ENCODE measurements around the gene GADD45B. TPM values are rescaled to one million over a fixed set of nuclear protein-coding genes. Genes with fewer than 3 reads are reported as not detected.
"Not testable (repeated sequence)": the region's sequence is repeated elsewhere in the genome, so short reads cannot be mapped to it uniquely, and the experiment has no call there.

Gene GADD45B
- total RNA-seq, 6 experiments from 2014 or later, result 39.0 to 176 (median 127) TPM

DNA sequence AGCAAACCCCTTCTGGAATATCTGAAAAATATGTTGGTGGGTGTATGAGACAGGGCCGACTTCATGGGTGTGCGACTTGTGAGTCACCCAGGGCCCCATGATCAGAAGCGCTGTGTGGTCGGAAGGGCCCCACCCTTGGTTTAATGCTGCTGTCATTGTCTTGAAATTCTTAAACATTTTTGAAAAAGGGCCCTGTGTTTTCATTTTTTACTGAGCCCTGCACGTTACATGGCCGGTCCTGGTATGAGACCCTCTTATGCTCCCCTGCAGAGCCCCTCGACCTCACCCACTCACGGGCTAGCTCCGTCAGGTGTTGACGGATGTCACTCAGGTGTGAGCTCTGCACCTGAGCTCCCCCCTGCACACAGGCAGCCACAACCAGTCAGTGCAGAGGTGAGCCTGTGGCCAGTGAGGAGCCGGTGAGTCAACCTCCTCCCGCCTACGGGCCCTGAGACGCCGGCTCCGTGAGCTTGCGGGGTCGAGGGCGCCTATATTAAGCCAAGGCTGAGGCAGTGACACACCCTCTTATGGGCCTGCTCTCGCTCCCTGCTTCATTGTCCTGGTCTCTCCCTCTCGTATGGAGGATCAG, 27.7 kb downstream of the GADD45B start:
- Histone ChIP-seq H3K4me1 (peaks cover 0 to 6% (median 1%) of the 10 kb centered on the region in 4 donors), H3K9me3 (no peaks in the 10 kb centered on the region), H3K27ac (no peak overlapping the region), H3K36me3 (no peaks in the 10 kb centered on the region), H3K27me3 (no peaks in the 10 kb centered on the region), H3K4me3 (no peak overlapping the region)
- DNase-seq (no peak), ATAC-seq (peak in 1 of 4 donors; percentile 6)
- TF ChIP-seq, protein P1, sequence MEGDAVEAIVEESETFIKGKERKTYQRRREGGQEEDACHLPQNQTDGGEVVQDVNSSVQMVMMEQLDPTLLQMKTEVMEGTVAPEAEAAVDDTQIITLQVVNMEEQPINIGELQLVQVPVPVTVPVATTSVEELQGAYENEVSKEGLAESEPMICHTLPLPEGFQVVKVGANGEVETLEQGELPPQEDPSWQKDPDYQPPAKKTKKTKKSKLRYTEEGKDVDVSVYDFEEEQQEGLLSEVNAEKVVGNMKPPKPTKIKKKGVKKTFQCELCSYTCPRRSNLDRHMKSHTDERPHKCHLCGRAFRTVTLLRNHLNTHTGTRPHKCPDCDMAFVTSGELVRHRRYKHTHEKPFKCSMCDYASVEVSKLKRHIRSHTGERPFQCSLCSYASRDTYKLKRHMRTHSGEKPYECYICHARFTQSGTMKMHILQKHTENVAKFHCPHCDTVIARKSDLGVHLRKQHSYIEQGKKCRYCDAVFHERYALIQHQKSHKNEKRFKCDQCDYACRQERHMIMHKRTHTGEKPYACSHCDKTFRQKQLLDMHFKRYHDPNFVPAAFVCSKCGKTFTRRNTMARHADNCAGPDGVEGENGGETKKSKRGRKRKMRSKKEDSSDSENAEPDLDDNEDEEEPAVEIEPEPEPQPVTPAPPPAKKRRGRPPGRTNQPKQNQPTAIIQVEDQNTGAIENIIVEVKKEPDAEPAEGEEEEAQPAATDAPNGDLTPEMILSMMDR (IDR thresholded peaks at IDR 0.05), result no peak
- no peak for TF ChIP-seq POLR2A (IDR thresholded peaks at IDR 0.05)
- intact Hi-C loops (cut with DNase I), result no loop called here
- WGBS (ENCODE audit: insufficient coverage, low coverage, low lambda C conversion rate, missing lambda C conversion rate), result 54% methylated on average over 16 of the region's 21 CpGs

DNA sequence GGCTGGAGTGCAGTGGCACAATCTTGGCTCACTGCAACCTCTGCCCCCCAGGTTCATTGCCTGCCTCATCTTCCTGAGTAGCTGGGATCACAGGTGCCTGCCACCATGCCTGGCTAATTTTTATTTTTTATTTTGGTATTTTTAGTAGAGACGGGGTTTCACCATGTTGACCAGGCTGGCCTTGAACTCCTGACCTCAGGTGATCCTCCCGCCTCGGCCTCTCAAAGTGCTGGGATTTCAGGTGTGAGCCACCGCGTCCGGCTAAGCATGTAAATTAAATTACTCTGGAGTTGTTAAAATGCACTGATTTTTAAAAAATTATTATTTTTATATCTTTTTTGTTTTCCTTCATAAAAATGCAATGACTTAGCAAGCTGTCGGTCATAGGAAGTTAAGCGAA, 30.7 kb downstream of the GADD45B start:
- H3K9me3 ChIP-seq; DNase-seq; H3K4me1 ChIP-seq; H3K36me3 ChIP-seq; intact Hi-C loops (cut with DNase I); H3K27me3 ChIP-seq: not testable (repeated sequence)
- H3K27ac ChIP-seq, result peak overlapping the region; percentile 21 to 75 (median 34)
- WGBS (ENCODE audit: insufficient coverage, low coverage, low lambda C conversion rate, missing lambda C conversion rate), result 35% methylated on average over 8 of the region's 8 CpGs
- peak overlapping the region in 1 of 3 donors; percentile 24 for H3K4me3 ChIP-seq
- peak in 1 of 4 donors; percentile 4 for ATAC-seq

- intact Hi-C loops (cut with DNase I), result no loop called here
- no peaks in the 10 kb centered on the region for H3K9me3 ChIP-seq
- DNase-seq (peak; percentile 57 to 80 (median 77)), ATAC-seq (peak; percentile 96 to 98 (median 97))
- H3K36me3 ChIP-seq, result no peaks in the 10 kb centered on the region
- no peaks in the 10 kb centered on the region for H3K27me3 ChIP-seq
- H3K4me3 ChIP-seq, result peak overlapping the region in 1 of 3 donors; percentile 24
- WGBS (ENCODE audit: insufficient coverage, low coverage, low lambda C conversion rate, missing lambda C conversion rate), result 7% methylated on average over 8 of the region's 12 CpGs
- TF ChIP-seq, protein P1 (IDR thresholded peaks at IDR 0.05), result no peak
- peak; percentile 62 for TF ChIP-seq POLR2A (IDR thresholded peaks at IDR 0.05)
- peak overlapping the region; percentile 21 to 75 (median 34) for H3K27ac ChIP-seq
- peaks cover 0 to 6% (median 1%) of the 10 kb centered on the region in 4 donors for H3K4me1 ChIP-seq
These were observed 31.2 kb downstream of the GADD45B start for GRCh38 chr19:2507109-2507508.

DNA sequence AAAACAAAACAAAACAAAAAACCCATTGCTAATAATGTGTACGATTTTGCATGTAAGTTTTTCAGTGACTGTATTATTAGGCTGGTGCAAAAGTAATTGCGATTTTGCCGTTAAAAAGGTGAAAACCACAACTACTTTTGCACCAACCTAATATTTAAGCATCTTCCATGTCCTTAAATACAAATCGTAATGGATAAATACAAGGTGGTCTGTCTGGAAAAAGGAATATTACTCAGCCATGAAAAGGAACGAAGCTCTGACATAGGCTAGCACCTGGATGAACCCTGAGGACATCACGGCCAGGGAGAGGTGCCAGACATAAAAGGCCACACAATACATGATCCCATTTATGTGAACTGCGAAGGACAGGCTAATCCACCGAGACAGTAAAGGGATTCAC, 33.2 kb downstream of the GADD45B start:
- DNase-seq, result no peak
- intact Hi-C loops (cut with DNase I), result no loop called here
- H3K27me3 ChIP-seq, result no peaks in the 10 kb centered on the region
- peaks cover 0 to 6% (median 1%) of the 10 kb centered on the region in 4 donors for H3K4me1 ChIP-seq
- H3K4me3 ChIP-seq, result no peak overlapping the region
- H3K9me3 ChIP-seq, result no peaks in the 10 kb centered on the region
- TF ChIP-seq, protein P1 (IDR thresholded peaks at IDR 0.05), result no peak
- no peak for TF ChIP-seq POLR2A (IDR thresholded peaks at IDR 0.05)
- ATAC-seq, result no peak
- 85% methylated on average over 6 of the region's 8 CpGs for WGBS (ENCODE audit: insufficient coverage, low coverage, low lambda C conversion rate, missing lambda C conversion rate)
- H3K36me3 ChIP-seq, result no peaks in the 10 kb centered on the region
- H3K27ac ChIP-seq, result no peak overlapping the region

DNA sequence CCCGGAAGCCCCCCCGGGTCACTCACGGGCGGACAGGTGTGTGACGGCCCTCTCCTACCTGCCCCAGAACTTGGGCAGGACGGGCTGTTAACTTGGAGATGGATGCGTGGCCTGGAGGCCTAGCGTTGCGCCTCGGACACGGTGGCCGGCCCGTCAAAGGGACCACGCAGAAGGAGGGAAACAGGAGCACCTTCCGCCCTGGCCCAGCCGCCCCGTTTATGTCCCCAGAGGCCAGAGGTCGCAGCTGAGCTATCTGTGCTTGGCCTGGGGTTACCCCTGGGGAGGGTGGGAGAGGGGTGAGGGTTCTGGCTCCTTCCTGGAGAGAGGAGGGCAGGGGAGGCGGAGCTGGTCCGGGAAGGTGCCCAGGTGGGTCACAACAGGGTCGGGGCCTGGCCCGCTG, 35.6 kb downstream of the GADD45B start:
- Histone ChIP-seq H3K4me3 (no peak overlapping the region), H3K27ac (no peak overlapping the region), H3K4me1 (peaks cover 0 to 5% (median 1%) of the 10 kb centered on the region in 4 donors), H3K27me3 (no peaks in the 10 kb centered on the region), H3K36me3 (no peaks in the 10 kb centered on the region), H3K9me3 (no peaks in the 10 kb centered on the region)
- 68% methylated on average over 4 of the region's 22 CpGs for WGBS (ENCODE audit: insufficient coverage, low coverage, low lambda C conversion rate, missing lambda C conversion rate)
- DNase-seq, result no peak
- ATAC-seq, result no peak
- no peak for TF ChIP-seq POLR2A (IDR thresholded peaks at IDR 0.05)
- TF ChIP-seq, protein P1 (IDR thresholded peaks at IDR 0.05), result no peak
- intact Hi-C loops (cut with DNase I), result no loop called here
